HCT116 (cell line): ENCODE results near the gene TOPBP1. TPM values are rescaled to one million over a fixed set of nuclear protein-coding genes. Genes with fewer than 3 reads are reported as not detected.

Source experiments
- ATAC-seq: fragments of 200-7000 bp; cut with Tn5 transposase; 2 replicates; pipeline ENCODE4 v1.9.1; 2020; ENCODE audit warnings: mild to moderate bottlenecking, moderate library complexity
- BruUV-seq: library from RNA; stranded (reverse); fragments of 400-500 nt; replicated peaks from 2 replicates; lab custom pipeline; 2021; lab: Mats Ljungman, UMichigan
- CTCF ChIA-PET: fragments of 300-600 bp; sonication (Branson Sonifier 250); formaldehyde crosslinking; loops from one replicate; lab custom pipeline; 2021; ENCODE audit warnings: antibody characterized with exemption; lab: Charles Lee
- POLR2A ChIA-PET: fragments of 300-600, 350-600 bp; sonication (Branson Sonifier 250); formaldehyde crosslinking; loops from one replicate; lab custom pipeline; 2021; ENCODE audit warnings: antibody characterized with exemption; lab: Charles Lee
- RAD21 ChIA-PET, 2 experiments: fragments of 300-600 bp; sonication (Branson Sonifier 250); formaldehyde crosslinking; loops; one replicate each; lab custom pipeline; 2023; ENCODE audit warnings: low total read pairs in 2 of 2; ENCODE audit not compliant: uncharacterized antibody in 2 of 2, unreplicated experiment in 2 of 2, low non-redundant PET in 1 of 2; lab: Charles Lee
- DNase-seq: peaks from one replicate; pipeline ENCODE4 v3.0.0-alpha.2; 2010; ENCODE audit warnings: low read depth, low spot score
- H2AFZ ChIP-seq: fragments of 200-600 bp; shearing (Covaris generic), sonication (generic); 2 replicates; pipeline ENCODE4 v1.6.1; 2017; ENCODE audit warnings: low read depth, mixed run types, mixed read lengths, antibody characterized with exemption, low read length; ENCODE audit not compliant: poor library complexity, severe bottlenecking
- H3K27ac ChIP-seq: 2 replicates; pipeline ENCODE4 v1.5.1; 2012; ENCODE audit warnings: low read depth, low read length
- H3K27me3 ChIP-seq: fragments of 200-600 bp; sonication (generic); 2 replicates; pipeline ENCODE4 v1.6.1; 2016; ENCODE audit warnings: mixed run types, low read length, mixed read lengths; ENCODE audit not compliant: insufficient read depth
- H3K36me3 ChIP-seq, 2 experiments: fragments of 200-500 bp in 1 of 2; fragments of 200-600 bp in 1 of 2; sonication (Bioruptor generic) in 1 of 2; sonication (generic) in 1 of 2; 2 replicates each; pipeline versions ENCODE4 v1.5.1 to v1.6.1; 2014 to 2016; ENCODE audit warnings: low read length in 2 of 2, inconsistent platforms in 1 of 2, mixed read lengths in 1 of 2, mixed run types in 1 of 2; ENCODE audit not compliant: insufficient read depth in 2 of 2, control insufficient read depth in 1 of 2
- H3K4me1 ChIP-seq, 2 experiments: fragments of 200-600 bp in 1 of 2; sonication (generic) in 1 of 2; 2 replicates each; pipeline versions ENCODE4 v1.5.1 to v1.6.1; 2012 to 2017; ENCODE audit warnings: low read length in 2 of 2, inconsistent platforms in 1 of 2, mild to moderate bottlenecking in 1 of 2, mixed read lengths in 1 of 2, mixed run types in 1 of 2, moderate library complexity in 1 of 2; ENCODE audit not compliant: insufficient read depth in 2 of 2, control insufficient read depth in 1 of 2
- H3K4me2 ChIP-seq: fragments of 200-600 bp; sonication (generic); 2 replicates; pipeline ENCODE4 v1.6.1; 2017; ENCODE audit warnings: mixed run types, low read length, mixed read lengths
- H3K4me3 ChIP-seq, 2 experiments: fragments of 200-600 bp in 1 of 2; sonication (generic) in 1 of 2; replicated peaks in 1 of 2; 2 replicates each; pipeline ENCODE4 v1.5.1; 2011 to 2016; ENCODE audit warnings: low read length in 2 of 2, control low read depth in 1 of 2, low read depth in 1 of 2, mild to moderate bottlenecking in 1 of 2, mixed read lengths in 1 of 2, mixed run types in 1 of 2
- H3K79me2 ChIP-seq: fragments of 200-600 bp; sonication (generic); 2 replicates; pipeline ENCODE4 v1.6.1; 2017; ENCODE audit warnings: mild to moderate bottlenecking, mixed run types, low read length, moderate library complexity, mixed read lengths; ENCODE audit not compliant: insufficient read depth
- H3K9ac ChIP-seq: fragments of 200-600 bp; sonication (generic); 2 replicates; pipeline ENCODE4 v1.6.1; 2016; ENCODE audit warnings: low read length, mixed read lengths
- H3K9me2 ChIP-seq: fragments of 200-600 bp; sonication (generic), shearing (Covaris generic); 2 replicates; pipeline ENCODE4 v1.6.1; 2017; ENCODE audit warnings: mixed run types, mild to moderate bottlenecking, moderate library complexity; ENCODE audit not compliant: insufficient read depth
- H3K9me3 ChIP-seq, 2 experiments: fragments of 200-500 bp in 1 of 2; fragments of 200-600 bp in 1 of 2; sonication (Bioruptor generic) in 1 of 2; sonication (generic) in 1 of 2; 2 replicates each; pipeline ENCODE4 v1.6.1; 2014 to 2017; ENCODE audit warnings: low read length in 2 of 2, mixed read lengths in 2 of 2, inconsistent platforms in 1 of 2, low read depth in 1 of 2, mild to moderate bottlenecking in 1 of 2, mixed run types in 1 of 2, moderate library complexity in 1 of 2; ENCODE audit not compliant: control insufficient read depth in 1 of 2, insufficient read depth in 1 of 2
- H4K20me1 ChIP-seq: fragments of 200-600 bp; sonication (generic), shearing (Covaris generic); 2 replicates; pipeline ENCODE4 v1.6.1; 2017; ENCODE audit warnings: mixed run types, mild to moderate bottlenecking, moderate library complexity; ENCODE audit not compliant: insufficient read depth
- CBX3 ChIP-seq: IDR thresholded peaks from 2 replicates; pipeline ENCODE4 v1.6.1; 2012; ENCODE audit warnings: low read depth
- CEBPB ChIP-seq: IDR thresholded peaks from 2 replicates; pipeline ENCODE4 v1.6.1; 2012; ENCODE audit warnings: low read depth
- JUND ChIP-seq: IDR thresholded peaks from 2 replicates; pipeline ENCODE4 v1.6.1; 2012
- SIN3A ChIP-seq: IDR thresholded peaks from 2 replicates; pipeline ENCODE4 v1.6.1; 2012; ENCODE audit warnings: low read depth
- SP1 ChIP-seq: IDR thresholded peaks from 2 replicates; pipeline ENCODE4 v1.6.1; 2012; ENCODE audit warnings: low read depth
- SRF ChIP-seq: IDR thresholded peaks from 2 replicates; pipeline ENCODE4 v1.6.1; 2012; ENCODE audit warnings: low read depth
- ZNF274 ChIP-seq: fragments of 200-500 bp; sonication (Bioruptor generic); IDR thresholded peaks from 2 replicates; pipeline ENCODE4 v1.6.1; 2014; ENCODE audit warnings: mild to moderate bottlenecking, low read depth, low read length, inconsistent platforms
- intact Hi-C: fragments of 100-400 bp; cut with micrococcal nuclease; formaldehyde crosslinking; loops from 2 replicates; pipeline ENCODE4 v1.10.0; 2022
- total RNA-seq: library from RNA; stranded (reverse); gene quantifications from one replicate; pipeline ENCODE4 v1.2.1, GENCODE V29; 2021; ENCODE audit not compliant: unreplicated experiment
- TF ChIP-seq, protein P1 (sequence below): IDR thresholded peaks from 2 replicates; pipeline ENCODE4 v1.6.1; 2011; ENCODE audit warnings: mild to moderate bottlenecking, low read length, moderate library complexity; ENCODE audit not compliant: insufficient replicate concordance; ENCODE audit errors: extremely low read depth

Gene TOPBP1
- total RNA-seq, 1 experiment from 2014 or later: 42.2 TPM

DNA sequence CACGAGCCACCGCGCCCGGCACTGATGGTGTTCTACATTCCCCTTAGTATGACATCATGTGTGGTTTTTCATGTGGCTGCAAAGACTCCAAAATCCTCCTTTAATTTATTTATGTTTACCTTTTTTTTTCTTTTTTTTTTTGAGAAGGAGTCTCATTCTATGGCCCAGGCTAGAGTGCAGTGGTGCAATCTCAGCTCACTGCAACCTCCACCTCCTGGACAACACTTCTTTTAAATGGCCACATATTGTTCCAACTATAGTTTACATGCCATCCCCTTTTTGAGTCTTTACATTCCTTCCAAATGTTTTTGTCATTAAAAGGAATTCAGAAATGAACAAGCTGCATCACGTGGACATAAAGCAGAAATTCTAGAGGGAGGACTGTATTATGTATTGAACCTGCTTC, 98.6 kb downstream of the TOPBP1 start (continued):
- TF ChIP-seq, protein P1, sequence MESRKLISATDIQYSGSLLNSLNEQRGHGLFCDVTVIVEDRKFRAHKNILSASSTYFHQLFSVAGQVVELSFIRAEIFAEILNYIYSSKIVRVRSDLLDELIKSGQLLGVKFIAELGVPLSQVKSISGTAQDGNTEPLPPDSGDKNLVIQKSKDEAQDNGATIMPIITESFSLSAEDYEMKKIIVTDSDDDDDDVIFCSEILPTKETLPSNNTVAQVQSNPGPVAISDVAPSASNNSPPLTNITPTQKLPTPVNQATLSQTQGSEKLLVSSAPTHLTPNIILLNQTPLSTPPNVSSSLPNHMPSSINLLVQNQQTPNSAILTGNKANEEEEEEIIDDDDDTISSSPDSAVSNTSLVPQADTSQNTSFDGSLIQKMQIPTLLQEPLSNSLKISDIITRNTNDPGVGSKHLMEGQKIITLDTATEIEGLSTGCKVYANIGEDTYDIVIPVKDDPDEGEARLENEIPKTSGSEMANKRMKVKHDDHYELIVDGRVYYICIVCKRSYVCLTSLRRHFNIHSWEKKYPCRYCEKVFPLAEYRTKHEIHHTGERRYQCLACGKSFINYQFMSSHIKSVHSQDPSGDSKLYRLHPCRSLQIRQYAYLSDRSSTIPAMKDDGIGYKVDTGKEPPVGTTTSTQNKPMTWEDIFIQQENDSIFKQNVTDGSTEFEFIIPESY: no peak
- TF ChIP-seq ZNF274 (no peak), SIN3A (no peak), JUND (no peak), SRF (no peak), CEBPB (no peak)

GRCh38 chr3:133562376-133562775, 99.4 kb downstream of the TOPBP1 start:
- TF ChIP-seq CBX3: no peak
- TF ChIP-seq SP1: no peak
- TF ChIP-seq SRF: no peak
- no peak for TF ChIP-seq ZNF274
- Histone ChIP-seq H3K36me3 (no peaks in the 10 kb centered on the region), H3K9me3 (no peaks in the 10 kb centered on the region), H3K4me1 (peaks cover 0 to 2% of the 10 kb centered on the region in 2 experiments; a peak in 1 of 4 replicates), H3K4me3 (no peak overlapping the region), H3K9ac (no peak overlapping the region), H3K9me2 (no peaks in the 10 kb centered on the region), H3K27ac (no peak overlapping the region), H3K27me3 (no peaks in the 10 kb centered on the region), H2AFZ (no peak overlapping the region), H3K4me2 (no peak overlapping the region), H3K79me2 (no peaks in the 10 kb centered on the region), H4K20me1 (no peaks in the 10 kb centered on the region)
- ChIA-PET RAD21 (no interaction called here), POLR2A (interaction anchor here (3.8 kb wide), 1 partner anchor 10 kb away, joined by 22 read pairs; the partner anchor contains the start of gene CDV3), CTCF (no interaction called here)
- ATAC-seq (no peak), DNase-seq (no peak)
- intact Hi-C loops: no loop called here
- BruUV-seq: no TSS peak
